Osteocyte (in vitro differentiated cells): ENCODE results near the gene TTC23L. TPM values are rescaled to one million over a fixed set of nuclear protein-coding genes. Genes with fewer than 3 reads are reported as not detected.

Source experiments
- DNase-seq: peaks from one replicate; pipeline ENCODE4 v3.0.0; 2021; ENCODE audit warnings: mixed read lengths; ENCODE audit not compliant: unreplicated experiment; ENCODE audit errors: extremely low spot score
- H3K27ac Mint-ChIP-seq: one replicate; pipeline ENCODE4 v1.8.0; 2021; ENCODE audit warnings: mild to moderate bottlenecking, mixed read lengths; ENCODE audit not compliant: unreplicated experiment
- H3K27me3 Mint-ChIP-seq: one replicate; pipeline ENCODE4 v1.8.0; 2021; ENCODE audit warnings: mixed read lengths; ENCODE audit not compliant: unreplicated experiment
- H3K36me3 Mint-ChIP-seq: one replicate; pipeline ENCODE4 v1.8.0; 2021; ENCODE audit warnings: mixed read lengths; ENCODE audit not compliant: unreplicated experiment
- H3K4me1 Mint-ChIP-seq: one replicate; pipeline ENCODE4 v1.8.0; 2021; ENCODE audit warnings: mixed read lengths; ENCODE audit not compliant: unreplicated experiment
- H3K4me3 Mint-ChIP-seq: one replicate; pipeline ENCODE4 v1.8.0; 2021; ENCODE audit warnings: mild to moderate bottlenecking, moderate library complexity, mixed read lengths; ENCODE audit not compliant: unreplicated experiment
- H3K9me3 Mint-ChIP-seq: one replicate; pipeline ENCODE4 v1.8.0; 2021; ENCODE audit warnings: mixed read lengths; ENCODE audit not compliant: unreplicated experiment
- total RNA-seq: library from RNA; stranded (reverse); gene quantifications from 2 replicates; pipeline ENCODE4 v1.2.1, GENCODE V29; 2021
- TF ChIP-seq, protein P1 (sequence below): fragments of 200-600 bp; sonication (generic); IDR thresholded peaks from 2 replicates; pipeline ENCODE4 v1.5.0; 2021; ENCODE audit warnings: antibody characterized with exemption, mild to moderate bottlenecking, moderate library complexity

TTC23L gene
- total RNA-seq, 1 donor from 2014 or later: 0.59 TPM

GRCh38 chr5:34847552-34847951 lies 8.6 kb downstream of the TTC23L start:
- no peaks in the 10 kb centered on the region for H3K36me3 Mint-ChIP-seq
- H3K27me3 Mint-ChIP-seq: no peaks in the 10 kb centered on the region
- no peak for DNase-seq
- TF ChIP-seq, protein P1, sequence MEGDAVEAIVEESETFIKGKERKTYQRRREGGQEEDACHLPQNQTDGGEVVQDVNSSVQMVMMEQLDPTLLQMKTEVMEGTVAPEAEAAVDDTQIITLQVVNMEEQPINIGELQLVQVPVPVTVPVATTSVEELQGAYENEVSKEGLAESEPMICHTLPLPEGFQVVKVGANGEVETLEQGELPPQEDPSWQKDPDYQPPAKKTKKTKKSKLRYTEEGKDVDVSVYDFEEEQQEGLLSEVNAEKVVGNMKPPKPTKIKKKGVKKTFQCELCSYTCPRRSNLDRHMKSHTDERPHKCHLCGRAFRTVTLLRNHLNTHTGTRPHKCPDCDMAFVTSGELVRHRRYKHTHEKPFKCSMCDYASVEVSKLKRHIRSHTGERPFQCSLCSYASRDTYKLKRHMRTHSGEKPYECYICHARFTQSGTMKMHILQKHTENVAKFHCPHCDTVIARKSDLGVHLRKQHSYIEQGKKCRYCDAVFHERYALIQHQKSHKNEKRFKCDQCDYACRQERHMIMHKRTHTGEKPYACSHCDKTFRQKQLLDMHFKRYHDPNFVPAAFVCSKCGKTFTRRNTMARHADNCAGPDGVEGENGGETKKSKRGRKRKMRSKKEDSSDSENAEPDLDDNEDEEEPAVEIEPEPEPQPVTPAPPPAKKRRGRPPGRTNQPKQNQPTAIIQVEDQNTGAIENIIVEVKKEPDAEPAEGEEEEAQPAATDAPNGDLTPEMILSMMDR: no peak
- H3K27ac Mint-ChIP-seq: no peak overlapping the region
- H3K4me1 Mint-ChIP-seq: peaks cover 5% of the 10 kb centered on the region
- H3K9me3 Mint-ChIP-seq: peaks cover 7% of the 10 kb centered on the region
- no peak overlapping the region for H3K4me3 Mint-ChIP-seq

- H3K36me3 Mint-ChIP-seq: no peaks in the 10 kb centered on the region
- TF ChIP-seq, protein P1: no peak
- H3K27ac Mint-ChIP-seq: no peak overlapping the region
- no peaks in the 10 kb centered on the region for H3K27me3 Mint-ChIP-seq
- H3K4me1 Mint-ChIP-seq: peaks cover 5% of the 10 kb centered on the region
- no peak for DNase-seq
- no peak overlapping the region for H3K4me3 Mint-ChIP-seq
- peaks cover 7% of the 10 kb centered on the region for H3K9me3 Mint-ChIP-seq
These were observed 9.3 kb downstream of the TTC23L start for GRCh38 chr5:34848230-34848629.

GRCh38 chr5:34849253-34849652 lies 10.3 kb downstream of the TTC23L start:
- H3K9me3 Mint-ChIP-seq: peaks cover 7% of the 10 kb centered on the region
- no peak overlapping the region for H3K27ac Mint-ChIP-seq
- H3K4me1 Mint-ChIP-seq: no peaks in the 10 kb centered on the region
- DNase-seq: no peak
- TF ChIP-seq, protein P1: no peak
- no peak overlapping the region for H3K4me3 Mint-ChIP-seq
- H3K27me3 Mint-ChIP-seq: no peaks in the 10 kb centered on the region
- H3K36me3 Mint-ChIP-seq: no peaks in the 10 kb centered on the region

- Mint-ChIP-seq H3K27me3 (peaks cover 12% of the 10 kb centered on the region), H3K36me3 (no peaks in the 10 kb centered on the region), H3K9me3 (no peaks in the 10 kb centered on the region), H3K4me3 (no peak overlapping the region), H3K4me1 (no peaks in the 10 kb centered on the region), H3K27ac (no peak overlapping the region)
- no peak for DNase-seq
- TF ChIP-seq, protein P1: no peak
These were observed 15.7 kb downstream of the TTC23L start for GRCh38 chr5:34854459-34855174.

DNA sequence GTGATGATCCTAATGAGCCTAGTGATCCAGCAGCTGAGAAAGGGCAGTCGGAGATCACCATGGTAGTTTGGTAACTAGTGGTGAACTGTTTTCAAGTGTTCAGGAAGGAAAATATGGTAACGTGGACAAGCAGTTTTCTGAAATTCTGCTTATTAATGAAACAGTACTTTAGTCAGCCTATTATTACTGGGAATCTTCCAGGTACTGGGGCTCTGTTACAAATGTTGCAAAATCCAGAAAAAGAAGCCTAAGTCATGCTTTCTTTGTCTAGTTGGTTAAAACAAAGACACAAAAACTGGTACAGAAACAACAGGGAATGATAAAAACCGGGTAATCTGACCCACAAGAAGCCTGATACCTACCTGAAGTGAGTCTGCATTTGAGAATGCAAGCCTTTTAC lies 18.2 kb downstream of the TTC23L start:
- no peak overlapping the region for H3K4me3 Mint-ChIP-seq
- DNase-seq: no peak
- TF ChIP-seq, protein P1: no peak

More for the DNA sequence above, 18.2 kb downstream of the TTC23L start:
- H3K36me3 Mint-ChIP-seq: no peaks in the 10 kb centered on the region
- H3K27me3 Mint-ChIP-seq: peaks cover 12% of the 10 kb centered on the region
- H3K27ac Mint-ChIP-seq: no peak overlapping the region
- H3K4me1 Mint-ChIP-seq: no peaks in the 10 kb centered on the region
- H3K9me3 Mint-ChIP-seq: no peaks in the 10 kb centered on the region
